H1 (cell line): ENCODE data around the gene AKR7A2. TPM values are rescaled to one million over a fixed set of nuclear protein-coding genes. Genes with fewer than 3 reads are reported as not detected.

Experiments
- ATF3 ChIP-seq: IDR thresholded peaks from 2 replicates; pipeline ENCODE4 v1.6.1; 2011; ENCODE audit warnings: low read depth, mild to moderate bottlenecking, low read length; ENCODE audit not compliant: insufficient read depth
- CBX5 ChIP-seq: fragments of 300-800, 300-1000 bp; sonication (generic); IDR thresholded peaks from 2 replicates; pipeline ENCODE4 v1.7.1; 2016; ENCODE audit warnings: antibody characterized with exemption, low read length, low read depth
- CHD7 ChIP-seq: fragments of 300-600 bp; sonication (generic); IDR thresholded peaks from 2 replicates; pipeline ENCODE4 v1.7.1; 2012; ENCODE audit warnings: low read length, moderate library complexity, mild to moderate bottlenecking, inconsistent platforms; ENCODE audit not compliant: insufficient replicate concordance
- JUN ChIP-seq: IDR thresholded peaks from 2 replicates; pipeline ENCODE4 v1.6.1; 2011; ENCODE audit warnings: low read depth, mild to moderate bottlenecking, improper control_type of control experiment, low read length
- POU5F1 ChIP-seq: IDR thresholded peaks from 2 replicates; pipeline ENCODE4 v1.6.1; 2011; ENCODE audit warnings: low read depth, mild to moderate bottlenecking, low read length, moderate library complexity
- RFX5 ChIP-seq: IDR thresholded peaks from 2 replicates; pipeline ENCODE4 v1.6.1; 2011; ENCODE audit warnings: low read depth, low read length, improper control_type of control experiment, borderline replicate concordance
- RXRA ChIP-seq: IDR thresholded peaks from 2 replicates; pipeline ENCODE4 v1.6.1; 2011; ENCODE audit warnings: low read depth, mild to moderate bottlenecking, low read length, moderate library complexity; ENCODE audit not compliant: insufficient read depth
- SIX5 ChIP-seq: IDR thresholded peaks from 2 replicates; pipeline ENCODE4 v1.6.1; 2011; ENCODE audit warnings: mild to moderate bottlenecking, low read depth, low read length
- SP1 ChIP-seq: IDR thresholded peaks from 2 replicates; pipeline ENCODE4 v1.6.1; 2011; ENCODE audit warnings: low read depth, low read length
- TAF7 ChIP-seq: optimal IDR thresholded peaks from 2 replicates; pipeline ENCODE3; 2011; ENCODE audit warnings: low read depth, mild to moderate bottlenecking, inconsistent platforms, low read length, moderate library complexity, borderline replicate concordance
- polyA plus RNA-seq, 7 experiments: library from polyadenylated mRNA; depleted of rRNA in 3 of 7; stranded (reverse) in 5 of 7; unstranded in 2 of 7; fragments of >200 nt in 5 of 7; fragments of 200-250 nt in 2 of 7; gene quantifications; 1 replicate in 5 of 7; 2 replicates in 1 of 7; 4 replicates in 1 of 7; pipeline versions ENCODE4 v1.2.1 to v1.2.3, GENCODE V29; 2011 to 2013; ENCODE audit warnings: missing spikeins in 2 of 7, mixed read lengths in 2 of 7
- total RNA-seq: library from RNA; stranded (reverse); fragmentation: NEBNext Ultra II Directional; extraction: Animal tissue kit (Norgen Biotek cat#: 25700); gene quantifications from 2 replicates; pipeline ENCODE4 v1.2.1, GENCODE V29; 2021

The AKR7A2 gene
- total and polyA plus RNA-seq, 2 of the 8 experiments (the other 6 are each of a cell fraction or from before 2014, with no cell fraction given) = 32.0 to 48.3 TPM

DNA sequence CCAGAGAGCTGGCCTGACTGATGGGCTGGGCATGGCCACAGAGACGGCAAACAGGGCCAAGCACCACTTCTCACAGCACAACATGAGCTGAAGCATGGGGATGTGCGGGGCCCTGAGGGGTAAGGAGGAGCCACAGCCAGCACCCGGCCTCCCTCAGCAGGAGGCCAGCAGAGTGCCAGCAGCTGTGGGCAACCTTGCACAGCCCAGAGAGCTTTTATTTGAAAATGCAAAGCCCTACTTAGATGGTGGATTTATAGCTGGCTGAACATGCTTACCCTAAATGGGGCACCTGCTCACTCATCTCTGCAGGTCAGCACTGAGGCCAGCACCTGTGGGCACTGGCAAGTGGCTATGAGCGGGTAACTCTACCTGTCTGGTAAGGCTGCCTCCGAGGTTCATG is 44.3 kb upstream of the AKR7A2 start (continued):
- TF ChIP-seq CHD7 (no peak), RXRA (no peak), POU5F1 (no peak), SP1 (no peak), JUN (no peak), RFX5 (no peak), CBX5 (no peak), ATF3 (no peak), SIX5 (no peak), TAF7 (no peak)
